ENCODE results near the gene CD82.
A peak's percentile ranks its signal among the peaks of the same experiment; 100 is the strongest.

Gene CD82

GRCh38 chr11:44565211-44565952 is at the start of gene CD82:
CD82 (plus strand) TSS chr11:44565663; CDS start chr11:44594663, 29,000 bp downstream.
- DNase-seq = peak; percentile 98

GRCh38 chr11:44516688-44517507 is 48.6 kb upstream of the CD82 start:
- DNase-seq = no peak

- no peak for DNase-seq
Observed at GRCh38 chr11:44517541-44517940, 47.9 kb upstream of the CD82 start.

GRCh38 chr11:44518968-44519550 is 46.4 kb upstream of the CD82 start:
- DNase-seq = no peak

GRCh38 chr11:44519989-44520737 is 45.3 kb upstream of the CD82 start:
- DNase-seq = no peak

- DNase-seq = no peak
Observed at GRCh38 chr11:44521148-44521547, 44.3 kb upstream of the CD82 start.

- DNase-seq = no peak
Observed at GRCh38 chr11:44522294-44522693, 43.2 kb upstream of the CD82 start.

- DNase-seq = no peak
Observed at GRCh38 chr11:44524346-44524745, 41.1 kb upstream of the CD82 start.

GRCh38 chr11:44524751-44525201 is 40.7 kb upstream of the CD82 start:
- DNase-seq = no peak

- DNase-seq = no peak
Observed at GRCh38 chr11:44525473-44526252, 39.8 kb upstream of the CD82 start.

GRCh38 chr11:44526438-44526837 is 39.0 kb upstream of the CD82 start:
- DNase-seq = no peak

- DNase-seq = no peak
Observed at GRCh38 chr11:44527476-44527875, 38.0 kb upstream of the CD82 start.

- DNase-seq = no peak
Observed at GRCh38 chr11:44528103-44528502, 37.4 kb upstream of the CD82 start.

GRCh38 chr11:44528581-44528980 is 36.9 kb upstream of the CD82 start:
- no peak for DNase-seq

- DNase-seq = no peak
Observed at GRCh38 chr11:44529895-44530412, 35.5 kb upstream of the CD82 start.

- DNase-seq = peak; percentile 15
Observed at GRCh38 chr11:44530413-44531115, 34.9 kb upstream of the CD82 start.

GRCh38 chr11:44531116-44531504 is 34.4 kb upstream of the CD82 start:
- DNase-seq = no peak

- no peak for DNase-seq
Observed at GRCh38 chr11:44531636-44532035, 33.8 kb upstream of the CD82 start.

- DNase-seq = no peak
Observed at GRCh38 chr11:44532809-44533208, 32.7 kb upstream of the CD82 start.

GRCh38 chr11:44533921-44534711 is 31.3 kb upstream of the CD82 start:
- no peak for DNase-seq

Measured in HCEC 1CT (cell line).